Umbilical cord (tissue), 2 donors: Measurements from ENCODE around the gene PHYH. TPM values are rescaled to one million over a fixed set of nuclear protein-coding genes. Genes with fewer than 3 reads are reported as not detected.
"Not testable (repeated sequence)": the region's sequence is repeated elsewhere in the genome, so short reads cannot be mapped to it uniquely, and the experiment has no call there.

Source experiments
- DNase-seq: peaks from one replicate; pipeline ENCODE4 v3.0.0-alpha.2; 2015; ENCODE audit warnings: low spot score
- total RNA-seq: library from RNA; depleted of rRNA; stranded (reverse); fragments of >200 nt; gene quantifications from one replicate; pipeline ENCODE4 v1.2.3, GENCODE V29; 2014; ENCODE audit warnings: low replicate concordance; ENCODE audit not compliant: insufficient read depth

Gene PHYH
- total RNA-seq, 1 donor from 2014 or later: 30.8 TPM

GRCh38 chr10:13272164-13272571 is 27.7 kb downstream of the PHYH start:
- peak; percentile 84 for DNase-seq

DNA sequence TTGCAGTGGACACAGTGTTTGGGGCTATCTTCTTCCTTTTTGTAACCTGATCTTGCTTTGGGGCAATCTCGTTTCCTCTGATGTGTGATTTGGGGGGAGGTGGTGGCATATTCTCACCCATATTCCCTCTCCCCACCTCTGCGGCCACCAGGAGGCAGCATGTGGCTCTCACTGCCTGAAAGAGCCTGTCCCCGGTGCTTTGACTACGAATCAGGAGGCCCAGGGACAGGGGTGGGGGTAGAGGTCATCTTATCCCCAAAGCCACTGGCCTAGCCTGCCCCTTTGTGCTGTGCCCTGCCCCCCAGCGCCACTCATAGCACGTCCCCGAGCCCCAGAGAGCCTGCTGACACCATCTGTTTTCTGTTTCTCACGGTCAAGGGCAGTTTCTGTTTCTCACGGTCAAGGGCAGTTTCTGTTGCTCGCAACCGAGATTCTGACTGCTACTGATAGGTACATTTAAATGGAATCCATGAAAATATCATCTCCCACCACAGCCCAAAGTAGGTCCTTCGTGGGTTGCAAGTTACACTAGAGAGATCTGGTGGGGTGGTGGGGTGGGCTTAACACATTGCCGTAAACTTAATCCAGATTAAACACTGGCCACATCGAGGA is 28.2 kb downstream of the PHYH start:
- DNase-seq: peak; percentile 6

DNA sequence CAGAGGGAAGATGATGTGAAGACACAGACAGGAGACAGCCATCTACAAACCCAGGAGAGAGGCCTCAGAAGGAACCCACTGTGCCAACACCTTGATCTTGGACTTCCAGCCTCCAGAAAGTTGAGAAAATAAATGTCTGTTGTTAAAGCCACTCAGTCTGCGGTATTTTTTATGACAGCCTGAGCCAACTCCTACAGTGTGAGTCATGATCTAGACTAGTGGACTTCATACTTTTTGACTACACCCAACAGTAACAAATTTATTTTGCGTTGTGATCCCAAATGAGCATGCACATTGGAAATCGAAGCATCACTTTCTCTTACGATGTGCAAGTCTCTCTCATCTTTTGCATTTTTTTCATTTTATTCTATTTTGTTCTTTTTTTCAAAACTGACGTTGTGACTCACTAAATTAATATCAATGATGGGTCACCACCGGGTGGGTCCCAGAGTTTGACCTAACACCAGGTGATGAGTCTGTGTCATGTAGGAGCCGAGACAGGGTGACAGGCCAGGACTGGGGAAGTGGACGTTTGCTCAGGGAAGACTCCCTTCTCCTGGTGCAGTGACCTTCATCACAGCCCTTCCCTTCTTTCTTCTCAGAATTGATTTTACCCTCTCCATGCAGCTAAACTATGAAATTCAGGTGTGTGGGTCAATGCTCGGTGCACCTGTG is 28.9 kb downstream of the PHYH start:
- peak; percentile 75 for DNase-seq

- peak; percentile 91 for DNase-seq
Observed at GRCh38 chr10:13268841-13269240, 31.0 kb downstream of the PHYH start.

- no peak for DNase-seq
Observed at GRCh38 chr10:13268310-13268709, 31.6 kb downstream of the PHYH start.

DNA sequence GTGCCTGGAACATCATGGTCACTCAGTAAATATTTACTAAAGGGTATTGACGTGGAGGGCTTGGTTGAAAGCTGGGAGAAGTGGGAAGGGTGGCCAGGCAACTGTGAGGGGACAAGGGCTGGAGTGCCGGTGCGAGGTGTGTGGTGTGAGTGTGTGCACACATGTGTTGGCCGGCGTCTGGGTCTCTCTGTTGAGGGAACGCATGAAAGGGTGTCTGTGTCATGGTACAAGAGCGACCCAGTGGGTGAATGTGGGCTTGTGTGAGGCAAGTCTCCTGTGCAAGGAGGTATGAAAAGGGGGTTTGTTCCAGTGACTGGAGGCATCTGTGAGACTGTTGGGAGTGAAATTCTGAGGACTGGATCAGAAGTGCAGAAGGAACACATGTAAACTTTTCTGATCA is 36.3 kb downstream of the PHYH start:
- no peak for DNase-seq

- DNase-seq: no peak
Observed at GRCh38 chr10:13262433-13262832, 37.4 kb downstream of the PHYH start.

- no peak for DNase-seq
Observed at GRCh38 chr10:13257621-13258140, 42.2 kb downstream of the PHYH start.

DNA sequence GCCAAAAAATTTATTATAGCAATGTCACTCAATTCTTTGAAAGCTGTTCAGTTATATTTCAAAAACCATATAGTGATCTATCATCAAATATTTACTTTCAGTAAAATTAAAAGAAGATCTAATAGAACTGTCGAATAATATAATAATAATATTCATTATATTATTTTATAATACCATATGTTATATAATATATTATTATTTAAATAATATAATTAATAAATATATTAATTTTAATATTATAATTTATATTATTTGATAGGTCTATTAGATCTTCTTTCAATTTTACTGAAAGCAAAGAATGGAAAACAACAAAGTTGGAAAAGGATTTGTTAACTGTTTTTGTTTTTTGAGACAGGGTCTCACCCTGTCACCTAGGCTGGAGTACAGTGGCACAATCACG is 43.2 kb downstream of the PHYH start:
- DNase-seq: no peak

DNA sequence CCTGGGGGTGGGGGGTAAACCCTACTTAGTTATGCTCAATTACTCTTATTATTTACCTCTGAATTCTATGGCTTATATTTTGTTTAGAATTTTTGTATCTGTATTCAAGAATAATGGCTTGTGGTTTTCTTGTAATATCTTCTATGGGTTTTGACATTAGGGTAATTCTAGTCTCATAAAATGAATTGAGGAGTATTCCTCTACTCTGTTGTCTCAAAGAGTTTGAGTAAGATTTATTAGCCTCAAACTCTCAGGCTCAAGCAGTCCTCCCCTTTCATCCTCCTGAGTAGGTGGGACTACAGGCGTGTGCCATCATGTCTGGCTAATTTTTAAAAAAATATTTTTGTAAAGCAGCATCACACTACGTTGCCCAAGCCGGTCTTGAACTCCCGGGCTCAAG is 46.1 kb downstream of the PHYH start:
- DNase-seq: no peak

GRCh38 chr10:13247784-13248183 is 52.1 kb downstream of the PHYH start:
- no peak for DNase-seq

- no peak for DNase-seq
Observed at GRCh38 chr10:13247246-13247645, 52.6 kb downstream of the PHYH start.

DNA sequence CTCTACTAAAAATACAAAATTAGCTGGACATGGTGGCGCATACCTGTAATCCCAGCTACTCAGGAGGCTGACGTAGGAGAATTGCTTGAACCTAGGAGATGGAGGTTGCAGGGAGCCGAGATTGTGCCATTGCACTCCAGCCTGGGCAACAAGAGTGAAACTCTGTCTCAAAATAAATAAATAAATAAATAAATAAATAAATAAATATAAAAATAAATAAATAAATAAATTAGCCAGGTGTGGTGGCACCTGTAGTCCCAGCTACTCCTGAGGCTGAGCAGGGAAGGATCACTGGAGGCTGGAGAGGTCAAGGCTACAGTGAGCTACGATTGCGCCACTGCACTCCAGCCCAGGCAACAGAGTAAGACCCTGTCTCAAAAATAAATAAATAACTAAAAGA is 57.6 kb downstream of the PHYH start:
- not testable (repeated sequence) for DNase-seq

DNA sequence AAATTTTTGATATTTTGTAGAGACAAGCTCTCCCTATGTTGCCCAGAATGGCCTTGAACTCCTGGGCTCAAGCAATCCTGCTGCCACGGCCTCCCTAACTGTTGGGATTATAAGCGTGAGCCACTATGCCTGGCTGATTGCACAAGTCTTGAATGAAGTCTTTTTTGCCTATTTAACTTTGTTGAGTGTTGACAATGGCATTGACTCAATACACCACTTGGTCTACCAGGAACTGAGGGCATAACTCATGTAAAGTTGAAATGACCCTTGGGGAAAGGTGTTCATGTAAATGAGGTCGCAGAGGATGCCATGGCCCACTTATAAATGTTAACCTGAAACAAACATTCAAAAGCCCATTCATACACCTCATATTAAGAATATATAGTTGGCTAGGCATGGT is 58.3 kb downstream of the PHYH start:
- DNase-seq: no peak

- DNase-seq: no peak
Observed at GRCh38 chr10:13239923-13240322, 59.9 kb downstream of the PHYH start.

DNA sequence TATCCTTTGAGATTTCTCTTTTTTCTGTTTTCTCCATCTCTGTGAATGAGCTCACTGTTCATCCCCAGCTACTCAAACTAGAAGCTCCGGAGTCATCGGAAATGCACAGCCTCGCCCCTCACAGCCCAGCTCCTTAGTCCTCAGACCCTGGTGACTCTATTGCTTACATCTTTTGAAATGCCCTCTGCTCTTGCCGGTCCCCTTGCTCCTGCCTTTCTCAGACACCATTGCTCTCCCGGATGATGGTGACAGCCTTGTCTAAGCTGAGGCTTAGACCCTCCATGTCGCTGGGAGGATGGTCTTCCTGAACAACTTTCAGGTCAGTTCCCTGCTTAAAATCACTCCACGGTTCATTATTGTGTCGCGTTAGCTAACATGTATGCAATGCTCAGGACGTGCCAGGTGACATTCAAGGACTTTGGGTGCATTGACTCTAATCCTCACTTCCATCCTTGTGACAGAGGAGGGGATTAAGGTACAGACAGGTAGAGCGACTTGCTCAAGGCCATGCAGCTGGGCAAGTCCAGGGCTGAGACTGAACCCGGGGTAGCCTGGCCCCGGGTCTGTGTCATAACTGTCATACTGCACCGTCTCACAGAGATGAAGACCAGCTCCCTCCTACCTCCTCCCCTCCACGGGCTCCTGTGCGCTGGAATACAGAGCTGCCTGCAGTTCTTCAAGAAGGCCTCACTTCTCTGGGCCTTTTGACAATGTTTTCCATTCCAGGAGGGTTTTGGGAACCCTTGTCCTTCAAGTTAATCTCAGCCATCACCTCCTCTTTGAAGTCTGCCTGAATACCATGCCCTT is 61.4 kb downstream of the PHYH start:
- no peak for DNase-seq

GRCh38 chr10:13236638-13237037 is 63.2 kb downstream of the PHYH start:
- DNase-seq: no peak

GRCh38 chr10:13234736-13235135 is 65.1 kb downstream of the PHYH start:
- not testable (repeated sequence) for DNase-seq

- DNase-seq: no peak
Observed at GRCh38 chr10:13234172-13234571, 65.7 kb downstream of the PHYH start, which contains the start of gene UCMA. TSS of gene UCMA (minus strand) at chr10:13234374. CDS start at chr10:13234258, 116 bp downstream.

DNA sequence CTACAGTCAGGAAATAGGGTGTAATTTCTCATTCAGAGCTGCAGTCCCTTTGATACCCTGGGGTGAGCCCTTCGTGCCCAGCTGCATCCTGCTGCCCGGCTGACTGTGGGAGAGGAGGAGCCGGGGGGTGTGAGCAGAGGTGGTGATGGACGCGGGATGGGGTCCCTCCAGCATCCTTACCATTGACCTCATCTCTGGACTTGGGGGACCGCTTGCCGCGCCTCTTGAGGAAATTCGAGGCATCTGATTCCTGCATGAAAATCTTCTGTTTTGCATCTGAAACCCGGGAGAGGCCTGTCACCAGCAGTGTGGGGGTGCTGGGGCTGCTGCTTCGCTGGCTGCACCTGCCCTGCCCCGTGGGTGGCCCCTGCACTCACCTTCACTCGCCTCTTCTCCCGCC is 66.5 kb downstream of the PHYH start:
- no peak for DNase-seq

DNA sequence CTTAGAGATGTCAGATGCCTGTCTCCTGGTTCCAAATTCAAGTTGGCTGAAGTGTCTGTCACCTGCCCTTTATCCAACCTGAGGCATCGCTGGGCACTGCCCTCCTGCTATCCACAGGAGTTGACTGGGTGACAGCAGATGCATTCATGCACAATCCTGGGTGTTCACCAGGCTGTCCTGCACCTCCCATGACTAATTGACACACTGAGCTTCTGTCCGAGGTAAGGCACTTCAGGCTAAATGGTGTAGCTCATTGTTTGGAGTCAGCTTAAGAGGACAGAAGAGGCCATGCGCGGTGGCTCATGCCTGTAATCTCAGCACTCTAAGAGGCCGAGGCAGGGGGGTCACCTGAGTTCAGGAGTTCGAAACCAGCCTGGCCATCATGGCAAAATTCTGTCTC is 68.1 kb downstream of the PHYH start:
- DNase-seq: no peak

DNA sequence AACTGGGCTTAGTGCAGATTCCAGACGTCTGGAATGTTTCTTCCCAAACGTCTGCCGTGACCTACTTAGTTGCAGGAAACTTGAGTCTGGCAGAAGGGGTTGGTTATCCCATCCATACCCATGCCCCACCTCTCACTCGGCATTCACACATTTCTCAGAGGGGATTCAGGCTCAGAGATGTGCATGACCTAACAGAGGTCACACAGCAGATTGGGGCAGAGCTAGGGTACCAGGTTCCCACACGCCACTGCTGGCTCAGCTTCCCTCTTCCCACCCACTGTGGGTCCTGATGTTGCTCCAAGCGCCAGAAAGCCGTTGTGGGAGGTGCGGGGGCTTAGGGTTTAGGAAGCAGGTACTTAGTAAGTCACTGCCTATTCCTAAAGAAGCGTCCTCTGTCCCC is 68.7 kb downstream of the PHYH start:
- DNase-seq: peak; percentile 30
